Neural progenitor cell (in vitro differentiated cells): ENCODE results near the gene TIRAP.

Experiments used
- CTCF ChIP-seq: fragments of 200-600 bp; sonication (generic); IDR thresholded peaks from 2 replicates; pipeline ENCODE4 v1.5.1; 2017; ENCODE audit warnings: antibody characterized with exemption, mild to moderate bottlenecking
- EZH2 ChIP-seq: fragments of 200-600 bp; sonication (generic); IDR thresholded peaks from 2 replicates; pipeline ENCODE4 v1.6.1; 2017; ENCODE audit warnings: antibody characterized with exemption, mild to moderate bottlenecking, moderate library complexity
- EZH2phosphoT487 ChIP-seq: fragments of 200-600 bp; sonication (generic); IDR thresholded peaks from 2 replicates; pipeline ENCODE4 v1.6.1; 2017; ENCODE audit warnings: antibody characterized with exemption

- TF ChIP-seq CTCF (no peak), EZH2 (no peak), EZH2phosphoT487 (no peak)
These were observed 29.6 kb upstream of the TIRAP start for GRCh38 chr11:126253265-126253664.
